B cell (primary cell): ENCODE measurements around the gene LYPD8. TPM values are rescaled to one million over a fixed set of nuclear protein-coding genes. Genes with fewer than 3 reads are reported as not detected.

Experiments
- ATAC-seq: fragments of 200-7000 bp; cut with Tn5 transposase; one replicate; pipeline ENCODE4 v1.10.0; 2021; ENCODE audit warnings: low read depth, mild to moderate bottlenecking, moderate number of reproducible peaks, moderate library complexity
- CTCF ChIA-PET: fragments of 350-600 bp; sonication (Branson Sonifier 250); formaldehyde crosslinking; loops from one replicate; lab custom pipeline; 2021; ENCODE audit warnings: antibody characterized with exemption, inconsistent platforms; lab: Charles Lee
- POLR2A ChIA-PET: fragments of 350-600 bp; sonication (Branson Sonifier 250); formaldehyde crosslinking; loops from one replicate; lab custom pipeline; 2021; ENCODE audit warnings: antibody characterized with exemption; lab: Charles Lee
- DNase-seq: peaks from one replicate; pipeline ENCODE4 v3.0.0; 2013
- H2AFZ ChIP-seq: 2 replicates; pipeline ENCODE4 v1.6.1; 2012; ENCODE audit warnings: mild to moderate bottlenecking, low read depth, low read length; ENCODE audit not compliant: insufficient read depth, poor library complexity, severe bottlenecking
- H3K27ac ChIP-seq, 2 donors: 1 replicate in 1 of 2; 2 replicates in 1 of 2; pipeline ENCODE4 v1.5.1; 2012 to 2013; ENCODE audit warnings: low read length in 2 of 2, mild to moderate bottlenecking in 2 of 2, moderate library complexity in 1 of 2
- H3K27me3 ChIP-seq, 4 experiments: fragments of 200-600 bp in 1 of 4; sonication (generic) in 1 of 4; replicated peaks in 1 of 4; 1 replicate in 2 of 4; 2 replicates in 2 of 4; pipeline versions ENCODE4 v1.6.1 to v1.7.0; 2013 to 2016; ENCODE audit warnings: low read length in 3 of 4, mild to moderate bottlenecking in 2 of 4, mixed read lengths in 1 of 4, moderate library complexity in 1 of 4; ENCODE audit not compliant: insufficient read depth in 4 of 4, control insufficient read depth in 3 of 4; ENCODE audit errors: control extremely low read depth in 1 of 4
- H3K36me3 ChIP-seq, 2 experiments: replicated peaks in 1 of 2; 1 replicate in 1 of 2; 2 replicates in 1 of 2; pipeline versions ENCODE4 v1.6.1 to v1.7.1; 2013; ENCODE audit warnings: low read length in 1 of 2; ENCODE audit not compliant: insufficient read depth in 2 of 2, control insufficient read depth in 1 of 2; ENCODE audit errors: control extremely low read depth in 1 of 2, extremely low read depth in 1 of 2
- H3K4me1 ChIP-seq, 2 donors: fragments of 200-600 bp in 1 of 2; sonication (generic) in 1 of 2; 1 replicate in 1 of 2; 2 replicates in 1 of 2; pipeline versions ENCODE4 v1.5.1 to v1.6.1; 2013 to 2017; ENCODE audit warnings: low read length in 2 of 2; ENCODE audit not compliant: control insufficient read depth in 2 of 2, insufficient read depth in 2 of 2
- H3K4me2 ChIP-seq: replicated peaks from 2 replicates; pipeline ENCODE3; 2012; ENCODE audit warnings: mild to moderate bottlenecking, low read depth, low read length; ENCODE audit not compliant: poor library complexity, severe bottlenecking
- H3K4me3 ChIP-seq, 5 experiments: fragments of 200-600 bp in 1 of 5; sonication (generic) in 1 of 5; 1 replicate in 3 of 5; 2 replicates in 2 of 5; pipeline versions ENCODE4 v1.5.1 to v1.7.0; 2011 to 2016; ENCODE audit warnings: low read length in 4 of 5, mild to moderate bottlenecking in 4 of 5, low read depth in 2 of 5, control low read depth in 1 of 5, moderate library complexity in 1 of 5; ENCODE audit not compliant: insufficient read depth in 1 of 5; ENCODE audit errors: control extremely low read depth in 1 of 5, extremely low read depth in 1 of 5
- H3K79me2 ChIP-seq: fragments of 200-600 bp; sonication (generic); one replicate; pipeline ENCODE4 v1.6.0; 2016; ENCODE audit warnings: low read length; ENCODE audit not compliant: control insufficient read depth, insufficient read depth
- H3K9ac ChIP-seq: fragments of 200-600 bp; sonication (generic); 2 replicates; pipeline ENCODE4 v1.6.1; 2017; ENCODE audit warnings: mild to moderate bottlenecking, low read length, moderate library complexity
- H3K9me3 ChIP-seq, 3 donors: one replicate each; pipeline versions ENCODE4 v1.6.1 to v1.7.1; 2013; ENCODE audit warnings: low read length in 2 of 3; ENCODE audit not compliant: control insufficient read depth in 2 of 3, insufficient read depth in 1 of 3; ENCODE audit errors: control extremely low read depth in 1 of 3
- H4K20me1 ChIP-seq: 2 replicates; pipeline ENCODE4 v1.6.0; 2012; ENCODE audit warnings: mild to moderate bottlenecking, low read length; ENCODE audit not compliant: insufficient read depth, control insufficient read depth, poor library complexity, severe bottlenecking
- H3K27ac Mint-ChIP-seq: one replicate; pipeline ENCODE4 v1.8.0; 2021; ENCODE audit warnings: mixed read lengths
- H3K27me3 Mint-ChIP-seq: one replicate; pipeline ENCODE4 v1.8.0; 2021; ENCODE audit warnings: mixed read lengths
- H3K4me1 Mint-ChIP-seq: one replicate; pipeline ENCODE4 v1.8.0; 2021; ENCODE audit warnings: mixed read lengths
- H3K4me3 Mint-ChIP-seq: one replicate; pipeline ENCODE4 v1.8.0; 2021; ENCODE audit warnings: mixed read lengths
- H3K9me3 Mint-ChIP-seq: one replicate; pipeline ENCODE4 v1.8.0; 2022; ENCODE audit warnings: mixed read lengths; ENCODE audit not compliant: insufficient read depth
- EZH2 ChIP-seq: IDR thresholded peaks from 2 replicates; pipeline ENCODE4 v1.6.1; 2012; ENCODE audit warnings: borderline replicate concordance, low read depth, mild to moderate bottlenecking, moderate library complexity, low read length; ENCODE audit not compliant: insufficient read depth, poor library complexity, severe bottlenecking
- WGBS: methylation state at CpG from one replicate; pipeline ENCODE4 v1.1.5; 2013; ENCODE audit warnings: missing lambda C conversion rate; ENCODE audit not compliant: insufficient coverage; 5-methylcytosine and 5-hydroxymethylcytosine counted together
- intact Hi-C: fragments of 100-400 bp; cut with micrococcal nuclease; formaldehyde crosslinking; loops from one replicate; pipeline ENCODE4 v1.10.0; 2022
- polyA plus RNA-seq: library from polyadenylated mRNA; depleted of rRNA; stranded (reverse); fragments of >200 nt; gene quantifications from 2 replicates; pipeline ENCODE4 v1.2.3, GENCODE V29; 2012
- total RNA-seq, 2 donors: library from RNA; stranded (reverse); fragments of 120-200 nt in 1 of 2; gene quantifications; 1 replicate in 1 of 2; 2 replicates in 1 of 2; pipeline versions ENCODE4 v1.2.3 to v1.2.4, GENCODE V29; 2013 to 2022
- TF ChIP-seq, protein P1 (sequence below): fragments of 200-600 bp; IDR thresholded peaks from one replicate; pipeline ENCODE4 v1.8.0; 2022; ENCODE audit warnings: antibody characterized with exemption, mild to moderate bottlenecking

Gene LYPD8
- total and polyA plus RNA-seq, 2 donors (not counting 1 experiment from before 2014, with no cell fraction given) = 0.10 TPM; not detected in 1

DNA sequence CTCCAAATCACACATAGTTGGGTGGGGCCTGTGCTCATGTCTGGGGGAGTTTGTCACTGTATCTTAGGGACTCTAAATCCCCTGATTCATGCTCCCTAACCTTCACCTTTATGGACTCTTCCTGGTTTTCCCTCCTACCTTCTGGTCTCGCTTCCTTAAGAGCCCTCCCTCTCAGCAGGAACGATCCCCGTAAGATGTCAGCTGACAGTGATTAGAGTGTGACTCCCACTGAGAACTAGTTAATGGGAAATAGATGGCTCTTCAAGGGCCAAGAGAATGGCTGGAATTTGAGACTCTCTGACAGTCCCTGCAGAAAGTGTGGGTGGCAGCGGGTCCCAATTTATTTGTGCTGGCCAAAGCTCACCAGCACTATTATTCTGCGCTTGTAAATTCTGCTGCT is 22.0 kb downstream of the LYPD8 start:
- 100% methylated on average over 2 of the region's 5 CpGs for WGBS
- Histone ChIP-seq H3K4me2 (no peak overlapping the region), H3K4me3 (no peak overlapping the region), H3K9me3 (no peaks in the 10 kb centered on the region), H3K4me1 (no peaks in the 10 kb centered on the region), H3K79me2 (no peaks in the 10 kb centered on the region), H3K27ac (no peak overlapping the region), H3K27me3 (no peaks in the 10 kb centered on the region), H4K20me1 (no peaks in the 10 kb centered on the region), H3K9ac (no peak overlapping the region), H3K36me3 (no peaks in the 10 kb centered on the region), H2AFZ (no peak overlapping the region)
- no peak for ATAC-seq
- POLR2A ChIA-PET = interaction anchor here (0.6 kb wide), 1 partner anchor 15 kb away, joined by 3 read pairs; no protein-coding TSS in a partner anchor
- CTCF ChIA-PET = no interaction called here
- Mint-ChIP-seq H3K27ac (no peak overlapping the region), H3K4me1 (peaks cover 3% of the 10 kb centered on the region), H3K4me3 (no peak overlapping the region), H3K27me3 (peaks cover 7% of the 10 kb centered on the region), H3K9me3 (no peaks in the 10 kb centered on the region)
- no peak for DNase-seq
- TF ChIP-seq, protein P1, sequence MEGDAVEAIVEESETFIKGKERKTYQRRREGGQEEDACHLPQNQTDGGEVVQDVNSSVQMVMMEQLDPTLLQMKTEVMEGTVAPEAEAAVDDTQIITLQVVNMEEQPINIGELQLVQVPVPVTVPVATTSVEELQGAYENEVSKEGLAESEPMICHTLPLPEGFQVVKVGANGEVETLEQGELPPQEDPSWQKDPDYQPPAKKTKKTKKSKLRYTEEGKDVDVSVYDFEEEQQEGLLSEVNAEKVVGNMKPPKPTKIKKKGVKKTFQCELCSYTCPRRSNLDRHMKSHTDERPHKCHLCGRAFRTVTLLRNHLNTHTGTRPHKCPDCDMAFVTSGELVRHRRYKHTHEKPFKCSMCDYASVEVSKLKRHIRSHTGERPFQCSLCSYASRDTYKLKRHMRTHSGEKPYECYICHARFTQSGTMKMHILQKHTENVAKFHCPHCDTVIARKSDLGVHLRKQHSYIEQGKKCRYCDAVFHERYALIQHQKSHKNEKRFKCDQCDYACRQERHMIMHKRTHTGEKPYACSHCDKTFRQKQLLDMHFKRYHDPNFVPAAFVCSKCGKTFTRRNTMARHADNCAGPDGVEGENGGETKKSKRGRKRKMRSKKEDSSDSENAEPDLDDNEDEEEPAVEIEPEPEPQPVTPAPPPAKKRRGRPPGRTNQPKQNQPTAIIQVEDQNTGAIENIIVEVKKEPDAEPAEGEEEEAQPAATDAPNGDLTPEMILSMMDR = no peak
- no peak for TF ChIP-seq EZH2
- intact Hi-C loops = no loop called here

DNA sequence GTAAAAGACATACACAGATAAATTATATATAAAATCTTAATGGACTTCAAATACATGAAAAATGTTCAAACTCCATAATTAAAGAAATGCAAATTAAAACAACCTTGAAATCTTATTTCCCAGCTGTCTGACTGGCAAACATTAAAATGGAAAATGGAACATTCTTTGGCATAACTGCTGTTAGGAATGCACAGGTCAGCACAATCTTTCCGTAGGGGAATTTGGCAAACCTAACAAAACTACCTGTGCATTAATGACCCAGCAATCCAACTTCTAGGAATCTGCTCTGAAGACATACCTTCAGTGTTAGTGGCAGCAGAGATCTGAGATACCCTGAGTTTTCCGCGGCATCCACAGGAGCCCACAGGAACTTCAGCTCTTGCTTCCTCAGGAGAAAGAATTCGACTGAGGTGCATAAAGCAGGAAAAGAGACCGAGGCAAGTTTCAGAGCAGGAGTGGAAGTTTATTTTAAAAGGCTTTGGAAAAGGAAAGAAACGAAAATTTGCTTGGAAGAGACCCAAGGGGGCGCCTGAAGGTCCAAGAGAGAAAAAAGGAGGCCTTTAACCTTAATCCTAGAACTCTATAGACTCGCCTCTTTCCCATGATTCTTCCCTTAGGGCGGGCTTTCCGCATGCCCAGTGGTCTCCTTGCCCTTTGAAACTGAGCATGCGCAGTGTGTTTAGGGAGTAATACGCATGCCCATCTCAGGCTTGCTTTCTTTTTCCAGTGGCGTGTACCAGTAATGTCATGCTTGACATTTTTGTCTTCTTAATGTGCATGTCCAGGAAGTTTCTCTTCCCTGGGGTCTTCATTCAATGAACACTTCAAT is 24.8 kb downstream of the LYPD8 start:
- POLR2A ChIA-PET = no interaction called here

More for the DNA sequence above, 24.8 kb downstream of the LYPD8 start:
- no peak overlapping the region for H2AFZ ChIP-seq
- H3K9ac ChIP-seq = no peak overlapping the region
- H3K4me2 ChIP-seq = no peak overlapping the region
- intact Hi-C loops = no loop called here
- CTCF ChIA-PET = no interaction called here
- H3K79me2 ChIP-seq = no peaks in the 10 kb centered on the region
- no peaks in the 10 kb centered on the region for H3K9me3 ChIP-seq
- no peak overlapping the region for H3K4me3 Mint-ChIP-seq
- H4K20me1 ChIP-seq = no peaks in the 10 kb centered on the region
- H3K27me3 ChIP-seq = no peaks in the 10 kb centered on the region
- no peaks in the 10 kb centered on the region for H3K4me1 ChIP-seq
- no peak for DNase-seq
- WGBS = 88% methylated on average over 10 of the region's 13 CpGs
- ATAC-seq = no peak
- no peaks in the 10 kb centered on the region for H3K9me3 Mint-ChIP-seq
- H3K27me3 Mint-ChIP-seq = peaks cover 4% of the 10 kb centered on the region
- no peak overlapping the region for H3K27ac ChIP-seq
- TF ChIP-seq, protein P1 = no peak
- TF ChIP-seq EZH2 = no peak
- H3K27ac Mint-ChIP-seq = no peak overlapping the region
- no peaks in the 10 kb centered on the region for H3K4me1 Mint-ChIP-seq
- no peaks in the 10 kb centered on the region for H3K36me3 ChIP-seq
- H3K4me3 ChIP-seq = no peak overlapping the region
